ENCODE data around the gene FBXL15.

- TF ChIP-seq RCOR1 (IDR thresholded peaks at IDR 0.05; ENCODE audit: insufficient replicate concordance, low read length) (no peak), POLR2A (IDR thresholded peaks at IDR 0.05; ENCODE audit: low read depth, low read length) (no peak), ELK1 (IDR thresholded peaks at IDR 0.05; ENCODE audit: borderline replicate concordance, low read depth, low read length) (no peak), USF2 (IDR thresholded peaks at IDR 0.05; ENCODE audit: low read depth, low read length) (no peak), CTCF (conservative IDR thresholded peaks at IDR 0.05; ENCODE audit: low read depth, low read length) (no peak), MXI1 (IDR thresholded peaks at IDR 0.05; ENCODE audit: borderline replicate concordance, low read depth, low read length) (no peak)
Observed at GRCh38 chr10:102418622-102419268, 1.9 kb upstream of the FBXL15 start, which contains the start of gene PSD.
